Measurements from ENCODE around the gene PSMB9.

Gene PSMB9

GRCh38 chr6:32886681-32887383, 32.8 kb downstream of the PSMB9 start:
- Histone ChIP-seq H3K27ac (no peak overlapping the region), H3K36me3 (no peaks in the 10 kb centered on the region), H3K4me1 (peaks cover 0 to 11% (median 0%) of the 10 kb centered on the region in 4 donors), H3K4me3 (no peak overlapping the region), H3K27me3 (no peaks in the 10 kb centered on the region), H3K9me3 (no peaks in the 10 kb centered on the region)
- intact Hi-C loops (cut with DNase I; ENCODE audit: low total_unique reads): loop anchor here (10.0 kb wide), 1 partner anchor 68 kb away; the partner anchor contains the start of gene HLA-DMA
- peak in 1 of 2 donors; percentile 24 for DNase-seq
- no peak for TF ChIP-seq CTCF (IDR thresholded peaks at IDR 0.05)

DNA sequence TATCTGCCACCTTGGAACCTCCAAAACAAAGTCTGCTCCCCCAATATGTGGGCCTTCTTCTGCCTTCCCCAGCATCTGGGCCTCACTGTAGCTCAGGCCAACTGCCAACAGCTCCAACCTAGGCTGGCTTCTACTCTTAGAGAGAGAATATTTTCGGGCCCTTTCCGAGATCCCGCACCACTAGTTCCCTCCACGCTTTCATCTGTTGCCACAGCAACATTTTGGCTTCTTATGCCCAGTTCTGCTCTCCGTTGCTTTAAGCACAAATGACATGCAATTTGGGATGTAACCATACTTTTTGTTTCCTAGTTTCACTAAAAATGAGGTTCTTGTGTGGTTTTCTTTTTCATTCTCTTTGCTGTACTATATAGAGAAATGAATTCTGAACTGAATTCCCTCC, 33.6 kb downstream of the PSMB9 start:
- H3K27me3 ChIP-seq: no peaks in the 10 kb centered on the region
- no peak for DNase-seq
- H3K9me3 ChIP-seq: no peaks in the 10 kb centered on the region
- H3K4me3 ChIP-seq: no peak overlapping the region
- H3K27ac ChIP-seq: no peak overlapping the region
- TF ChIP-seq CTCF (IDR thresholded peaks at IDR 0.05): no peak
- intact Hi-C loops (cut with DNase I; ENCODE audit: low total_unique reads): loop anchor here (10.0 kb wide), 1 partner anchor 67 kb away; the partner anchor contains the start of gene HLA-DMA
- no peaks in the 10 kb centered on the region for H3K36me3 ChIP-seq
- peaks cover 0 to 11% (median 0%) of the 10 kb centered on the region in 4 donors for H3K4me1 ChIP-seq

- no peak overlapping the region for H3K27ac ChIP-seq
- no peak overlapping the region for H3K4me3 ChIP-seq
- no peaks in the 10 kb centered on the region for H3K27me3 ChIP-seq
- no peak for TF ChIP-seq CTCF (IDR thresholded peaks at IDR 0.05)
- intact Hi-C loops (cut with DNase I; ENCODE audit: low total_unique reads): loop anchor here (10.0 kb wide), 1 partner anchor 66 kb away; the partner anchor contains the start of gene HLA-DMA
- DNase-seq: no peak
- H3K4me1 ChIP-seq: peaks cover 0 to 10% (median 0%) of the 10 kb centered on the region in 4 donors
- no peaks in the 10 kb centered on the region for H3K9me3 ChIP-seq
- no peaks in the 10 kb centered on the region for H3K36me3 ChIP-seq
Observed at GRCh38 chr6:32888576-32888975, 34.6 kb downstream of the PSMB9 start.

- intact Hi-C loops (cut with DNase I; ENCODE audit: low total_unique reads): loop anchor here (10.0 kb wide), 1 partner anchor 65 kb away; the partner anchor contains the start of gene HLA-DMA
- Histone ChIP-seq H3K27ac (no peak overlapping the region), H3K4me3 (no peak overlapping the region), H3K27me3 (no peaks in the 10 kb centered on the region), H3K9me3 (no peaks in the 10 kb centered on the region), H3K36me3 (no peaks in the 10 kb centered on the region), H3K4me1 (peaks cover 0 to under 1% (median 0%) of the 10 kb centered on the region in 4 donors)
- DNase-seq: no peak
- no peak for TF ChIP-seq CTCF (IDR thresholded peaks at IDR 0.05)
Observed at GRCh38 chr6:32889533-32889932, 35.5 kb downstream of the PSMB9 start.

GRCh38 chr6:32890831-32891230, 36.8 kb downstream of the PSMB9 start:
- no peak for TF ChIP-seq CTCF (IDR thresholded peaks at IDR 0.05)
- Histone ChIP-seq H3K4me3 (no peak overlapping the region), H3K36me3 (no peaks in the 10 kb centered on the region), H3K27me3 (no peaks in the 10 kb centered on the region), H3K27ac (no peak overlapping the region), H3K4me1 (peaks cover 0 to 9% (median 8%) of the 10 kb centered on the region in 4 donors), H3K9me3 (no peaks in the 10 kb centered on the region)
- intact Hi-C loops (cut with DNase I; ENCODE audit: low total_unique reads): no loop called here
- DNase-seq: no peak
